ENCODE results near the gene PICALM.

Gene PICALM

DNA sequence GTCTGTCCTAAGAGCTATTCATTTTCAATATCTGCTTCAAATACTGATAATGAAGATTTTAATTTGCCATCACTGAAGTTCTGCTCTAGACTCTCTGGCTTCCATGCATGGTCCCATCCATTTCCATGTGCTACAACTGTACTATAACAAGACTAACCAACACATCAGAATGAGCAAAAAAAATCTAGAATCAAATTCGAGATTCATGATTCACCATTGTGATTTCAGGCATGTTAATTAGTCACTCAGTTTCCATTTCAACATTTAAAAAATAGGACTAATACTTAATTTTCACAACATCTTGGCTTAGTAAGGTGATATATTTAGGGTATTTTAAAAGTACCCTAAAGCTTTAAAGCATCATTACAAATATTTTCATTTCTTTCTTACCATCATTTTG is 22.8 kb downstream of the PICALM start:
- DNase-seq = no peak

DNA sequence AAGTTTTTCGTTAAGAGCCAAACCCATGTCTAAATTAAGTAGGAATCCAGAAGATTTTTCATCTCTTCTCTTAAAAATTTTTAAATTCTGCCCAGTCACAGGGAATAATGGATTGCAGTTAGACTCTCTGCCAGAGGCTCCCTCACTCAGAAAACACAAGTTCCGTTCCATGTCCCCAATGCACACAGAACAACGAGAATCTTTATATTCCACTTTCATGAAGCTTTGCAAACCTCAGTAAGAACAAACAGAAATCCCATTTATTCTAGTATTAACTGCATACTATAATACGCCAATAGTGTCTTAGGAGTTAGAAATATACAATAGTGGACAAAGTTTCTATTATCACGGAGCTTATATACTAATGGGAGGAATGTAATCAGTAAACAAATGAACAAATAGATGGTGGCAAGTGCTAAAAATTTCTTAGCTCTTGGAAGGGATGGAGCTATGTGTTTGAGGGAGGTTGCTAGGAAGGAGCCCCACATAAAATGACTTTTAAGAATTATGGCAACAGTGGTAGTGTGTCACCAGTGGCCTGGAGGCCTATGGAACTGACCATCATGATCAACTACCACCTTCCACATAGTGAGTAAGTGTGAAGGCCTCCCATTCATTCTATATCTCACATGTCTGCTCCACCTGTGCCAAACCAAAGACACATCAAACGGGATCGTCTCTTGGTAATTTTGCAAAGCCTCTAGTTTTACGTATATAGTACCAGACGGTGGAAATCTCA is 24.9 kb downstream of the PICALM start:
- no peak for DNase-seq

DNA sequence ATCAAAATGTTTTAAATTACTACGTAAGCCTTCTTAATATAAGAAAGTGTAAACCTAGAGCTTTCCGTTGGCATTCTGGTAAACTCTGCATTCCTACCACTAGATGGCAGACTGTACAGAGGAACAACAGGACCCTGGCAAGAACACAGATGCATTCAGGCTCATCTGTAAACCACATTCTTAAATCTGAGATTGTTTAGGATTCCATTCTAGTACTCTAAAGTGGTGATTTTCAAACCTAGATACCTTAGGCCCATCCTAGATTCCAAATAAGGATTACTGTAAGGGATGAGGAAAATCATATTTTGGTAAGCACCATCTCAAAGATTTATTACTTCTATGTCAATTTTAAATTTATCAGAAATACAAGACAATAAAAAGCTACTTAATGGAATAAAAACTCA is 26.9 kb downstream of the PICALM start:
- no peak for DNase-seq

- DNase-seq = no peak
Observed at GRCh38 chr11:86040919-86041850, 27.7 kb downstream of the PICALM start.

DNA sequence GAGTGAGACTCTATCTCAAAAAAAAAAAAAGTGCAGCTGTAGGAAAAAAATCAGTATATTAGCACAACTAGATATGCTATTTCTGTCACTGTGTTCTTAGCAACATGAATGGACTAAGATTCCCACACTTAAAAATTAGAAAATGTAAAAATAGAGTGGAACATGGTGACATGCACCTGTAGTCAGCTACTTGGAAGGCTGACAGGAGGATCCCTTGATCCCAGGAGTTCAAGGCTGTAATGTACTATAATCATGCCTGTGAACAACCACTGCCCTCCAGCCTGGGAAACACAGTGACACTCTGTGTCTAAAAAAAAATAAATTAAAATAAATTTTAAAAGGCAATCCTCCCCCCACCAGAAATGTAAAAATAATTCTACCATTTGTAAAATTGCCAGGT is 29.8 kb downstream of the PICALM start:
- no peak for DNase-seq

- DNase-seq = no peak
Observed at GRCh38 chr11:86037743-86038142, 31.1 kb downstream of the PICALM start.

DNA sequence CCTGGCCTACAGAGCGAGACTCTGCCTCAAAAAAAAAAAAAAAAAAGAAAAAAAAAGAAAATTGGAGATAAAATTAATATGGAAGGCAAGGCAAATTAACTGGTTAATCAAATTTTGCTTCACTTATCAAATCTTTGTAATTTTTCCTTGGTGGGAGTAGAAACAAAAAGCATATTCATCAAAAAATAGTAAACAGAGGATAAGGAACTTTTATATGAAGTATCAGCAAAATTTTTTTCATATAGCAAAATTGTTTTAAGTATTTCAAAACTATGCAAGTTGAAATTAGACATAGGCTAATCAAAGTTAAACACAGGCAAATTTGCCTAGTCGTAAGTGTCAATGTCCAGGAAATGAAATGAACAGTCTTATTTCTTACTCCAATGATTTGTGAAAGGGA is 33.0 kb downstream of the PICALM start:
- no peak for DNase-seq

- no peak for DNase-seq
Observed at GRCh38 chr11:86035164-86035563, 33.7 kb downstream of the PICALM start.

DNA sequence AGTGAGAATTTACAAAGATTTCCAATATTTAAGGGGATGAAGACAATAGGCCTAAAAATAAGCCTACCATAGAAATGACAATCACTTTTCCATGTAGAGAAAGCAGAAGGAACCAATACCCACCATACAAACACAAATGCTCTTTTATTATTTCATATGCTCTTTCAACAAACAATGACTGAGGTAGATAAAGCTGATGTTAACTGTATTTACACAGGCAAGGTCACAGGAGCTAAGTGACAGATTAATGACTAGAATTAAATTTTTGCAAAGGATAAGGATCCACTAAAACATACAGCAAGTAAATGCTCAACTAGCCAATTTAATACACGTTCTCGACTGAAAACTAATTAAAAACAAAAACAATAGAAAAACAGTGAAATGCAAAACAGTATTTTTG is 34.2 kb downstream of the PICALM start:
- DNase-seq = no peak

DNA sequence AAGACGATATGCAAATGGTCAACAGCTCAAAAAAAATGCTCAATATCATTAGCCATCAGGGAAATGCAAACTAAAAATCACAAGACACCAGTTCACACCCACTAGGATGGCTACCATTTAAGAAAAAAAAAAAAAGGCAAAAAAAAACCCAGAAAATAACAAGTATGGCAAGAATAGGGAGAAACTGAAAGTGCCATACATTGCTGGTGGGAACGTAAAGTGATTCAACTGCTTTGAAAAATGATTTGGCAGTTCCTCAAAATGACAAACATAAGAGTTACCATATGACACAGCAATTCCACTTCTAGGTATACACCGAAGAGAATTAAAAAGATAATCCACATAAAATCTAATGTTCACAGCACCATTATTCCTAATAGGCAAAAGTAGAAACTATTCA is 47.5 kb downstream of the PICALM start:
- DNase-seq = no peak

GRCh38 chr11:86018249-86018648 is 50.6 kb downstream of the PICALM start:
- no peak for DNase-seq

DNA sequence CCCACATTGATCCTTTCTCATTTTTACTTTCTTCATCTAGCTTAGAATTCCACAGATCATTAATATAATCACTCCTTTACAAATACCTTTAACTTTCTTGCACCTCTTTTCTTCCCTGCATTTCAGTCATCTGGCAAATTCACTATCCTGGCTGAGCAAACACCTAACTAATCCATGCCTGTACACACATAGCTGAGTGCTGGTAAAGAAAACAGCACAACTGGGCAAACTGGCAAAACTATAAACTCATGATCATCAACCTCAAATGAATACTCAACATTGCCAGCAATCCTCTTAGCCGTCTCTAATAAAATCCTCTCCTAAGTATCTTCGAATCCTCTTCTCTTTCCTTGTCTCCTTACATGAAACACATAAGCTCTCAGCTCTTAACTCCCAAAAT is 52.4 kb downstream of the PICALM start:
- no peak for DNase-seq

- no peak for DNase-seq
Observed at GRCh38 chr11:86015699-86016098, 53.2 kb downstream of the PICALM start.

- DNase-seq = no peak
Observed at GRCh38 chr11:86014221-86014620, 54.7 kb downstream of the PICALM start.

DNA sequence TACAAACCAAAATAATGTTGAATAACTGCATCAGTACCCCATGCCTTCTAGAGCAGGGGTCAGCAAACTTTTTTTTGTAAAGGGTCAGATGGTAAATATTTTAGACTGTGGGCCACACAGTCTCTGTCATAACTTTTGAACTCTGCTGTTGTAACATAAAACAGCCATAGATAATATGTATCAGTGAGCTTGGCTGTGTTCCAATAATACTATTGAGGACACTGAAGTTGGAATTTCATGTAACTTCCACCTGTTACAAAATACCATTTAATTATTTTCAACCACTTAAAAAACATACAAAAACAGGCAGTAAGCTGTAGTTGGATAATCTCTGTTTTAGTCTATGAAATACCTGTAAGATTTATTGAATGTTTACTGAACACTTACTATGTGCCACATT is 55.2 kb downstream of the PICALM start:
- no peak for DNase-seq

GRCh38 chr11:86011175-86011574 is 57.7 kb downstream of the PICALM start:
- DNase-seq = no peak

DNA sequence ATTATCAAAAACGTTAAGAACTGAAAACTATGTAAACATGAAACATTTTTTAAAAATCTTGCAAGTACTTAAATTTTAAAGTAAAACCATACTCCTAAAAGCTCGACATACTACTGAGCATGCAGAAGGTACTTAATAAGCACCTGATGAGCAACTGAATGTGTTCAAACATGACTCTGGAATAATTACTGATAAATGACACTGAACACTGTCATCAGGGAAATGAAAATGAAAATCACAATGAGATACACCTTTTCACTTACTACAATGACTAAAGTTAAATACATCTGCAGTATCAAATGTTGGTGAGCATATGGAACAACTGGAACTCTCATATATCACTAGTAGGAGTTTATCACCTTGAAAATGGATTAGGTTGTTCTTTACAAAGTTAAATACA is 65.2 kb downstream of the PICALM start:
- DNase-seq = no peak

DNA sequence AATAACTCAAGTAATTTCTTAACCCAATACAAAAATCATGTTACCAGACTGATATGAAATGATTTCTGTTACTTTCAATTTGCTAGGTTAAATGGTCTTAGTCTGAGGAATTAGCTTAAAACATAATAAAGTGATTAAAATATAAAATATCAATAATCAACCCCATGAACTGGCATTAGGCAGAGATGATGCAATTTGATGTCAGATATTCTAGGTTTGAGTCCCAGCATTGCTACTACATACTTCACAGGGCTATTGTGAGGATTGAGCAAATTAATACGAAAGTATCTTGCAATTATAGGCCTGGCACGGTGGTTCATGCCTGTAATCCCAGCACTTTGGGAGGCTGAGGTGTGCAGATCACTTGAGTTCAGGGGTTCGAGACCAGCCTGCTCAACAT is 66.5 kb downstream of the PICALM start:
- no peak for DNase-seq

DNA sequence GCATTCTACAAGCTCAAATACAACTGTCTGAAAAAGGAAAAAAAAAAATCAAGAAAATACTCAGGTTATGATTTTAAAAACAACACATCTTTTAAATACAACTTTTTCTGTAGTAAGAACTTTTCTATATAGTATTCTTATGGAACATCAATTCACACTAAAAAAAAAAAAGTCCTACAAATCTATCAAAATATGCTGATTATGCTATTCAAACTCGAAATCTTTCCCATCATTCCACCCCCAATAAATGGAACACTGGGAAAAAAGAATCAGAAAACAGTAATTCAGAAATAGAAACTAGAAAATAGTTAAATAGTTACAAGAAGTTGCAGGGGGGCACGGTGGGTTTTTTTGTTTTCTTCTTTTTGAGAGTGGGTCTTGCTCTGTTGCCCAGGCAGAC is 77.4 kb downstream of the PICALM start:
- DNase-seq = no peak

- DNase-seq = no peak
Observed at GRCh38 chr11:85989746-85990145, 79.1 kb downstream of the PICALM start.

GRCh38 chr11:85988780-85989179 is 80.1 kb downstream of the PICALM start:
- no peak for DNase-seq

DNA sequence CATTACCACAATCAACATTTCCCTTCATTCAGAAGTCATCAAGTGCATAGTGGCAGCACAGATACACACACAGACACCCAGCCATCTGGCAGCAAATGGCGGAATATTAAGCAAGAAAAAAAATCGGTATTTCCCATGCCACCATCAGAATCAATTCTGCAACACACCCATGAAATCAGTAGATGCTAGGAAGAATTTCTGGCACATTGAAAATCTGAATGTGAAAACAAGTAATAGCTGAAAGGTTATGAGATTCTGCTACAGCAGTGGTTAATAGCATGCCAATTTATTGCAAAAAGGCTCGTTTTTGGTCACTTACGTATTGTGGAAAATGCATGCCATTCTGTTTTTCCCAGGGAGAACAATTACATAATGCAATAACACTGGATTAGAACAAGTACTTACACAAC is 91.1 kb downstream of the PICALM start:
- no peak for DNase-seq

DNA sequence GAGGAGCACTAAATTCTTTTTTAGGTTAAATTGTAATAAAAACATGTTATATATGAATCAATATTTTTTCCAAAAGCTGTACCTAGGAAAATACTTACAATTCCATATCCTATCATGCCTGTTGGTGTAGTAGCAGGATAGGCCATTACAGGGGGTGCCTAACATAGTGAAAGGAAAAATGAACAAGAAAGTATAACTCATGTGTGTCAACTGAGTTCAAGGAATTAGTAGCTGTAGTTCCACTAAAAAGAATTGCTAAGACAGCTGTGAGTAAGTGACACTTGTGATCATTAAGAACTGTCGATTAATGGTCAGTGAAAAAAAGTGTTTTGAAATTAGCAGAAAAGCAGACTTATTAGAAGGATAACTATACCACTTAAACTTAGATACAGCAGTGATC is 92.4 kb downstream of the PICALM start:
- DNase-seq = no peak

GRCh38 chr11:85974122-85974521 is 94.8 kb downstream of the PICALM start:
- DNase-seq = no peak

All from activated CD8-positive, alpha-beta memory T cell treated with anti-CD3 and anti-CD28 coated beads, Interleukin-2, amount 50 U/mL, for 4 hours (primary cell).